Neural progenitor cell (in vitro differentiated cells): Measurements from ENCODE around the gene ARMC10.

Source experiments
- EZH2 ChIP-seq: fragments of 200-600 bp; sonication (generic); IDR thresholded peaks from 2 replicates; pipeline ENCODE4 v1.6.1; 2017; ENCODE audit warnings: antibody characterized with exemption, mild to moderate bottlenecking, moderate library complexity
- EZH2phosphoT487 ChIP-seq: fragments of 200-600 bp; sonication (generic); IDR thresholded peaks from 2 replicates; pipeline ENCODE4 v1.6.1; 2017; ENCODE audit warnings: antibody characterized with exemption
- TF ChIP-seq, protein P1 (sequence below): fragments of 200-600 bp; sonication (generic); IDR thresholded peaks from 2 replicates; pipeline ENCODE4 v1.5.1; 2017; ENCODE audit warnings: antibody characterized with exemption, mild to moderate bottlenecking

- TF ChIP-seq, protein P1, sequence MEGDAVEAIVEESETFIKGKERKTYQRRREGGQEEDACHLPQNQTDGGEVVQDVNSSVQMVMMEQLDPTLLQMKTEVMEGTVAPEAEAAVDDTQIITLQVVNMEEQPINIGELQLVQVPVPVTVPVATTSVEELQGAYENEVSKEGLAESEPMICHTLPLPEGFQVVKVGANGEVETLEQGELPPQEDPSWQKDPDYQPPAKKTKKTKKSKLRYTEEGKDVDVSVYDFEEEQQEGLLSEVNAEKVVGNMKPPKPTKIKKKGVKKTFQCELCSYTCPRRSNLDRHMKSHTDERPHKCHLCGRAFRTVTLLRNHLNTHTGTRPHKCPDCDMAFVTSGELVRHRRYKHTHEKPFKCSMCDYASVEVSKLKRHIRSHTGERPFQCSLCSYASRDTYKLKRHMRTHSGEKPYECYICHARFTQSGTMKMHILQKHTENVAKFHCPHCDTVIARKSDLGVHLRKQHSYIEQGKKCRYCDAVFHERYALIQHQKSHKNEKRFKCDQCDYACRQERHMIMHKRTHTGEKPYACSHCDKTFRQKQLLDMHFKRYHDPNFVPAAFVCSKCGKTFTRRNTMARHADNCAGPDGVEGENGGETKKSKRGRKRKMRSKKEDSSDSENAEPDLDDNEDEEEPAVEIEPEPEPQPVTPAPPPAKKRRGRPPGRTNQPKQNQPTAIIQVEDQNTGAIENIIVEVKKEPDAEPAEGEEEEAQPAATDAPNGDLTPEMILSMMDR: no peak
- TF ChIP-seq EZH2phosphoT487 (no peak), EZH2 (no peak)
Observed at GRCh38 chr7:103080923-103081322, 6.0 kb downstream of the ARMC10 start.
